Measurements from ENCODE around the gene ZNF207.
"Not testable (repeated sequence)": the region's sequence is repeated elsewhere in the genome, so short reads cannot be mapped to it uniquely, and the experiment has no call there.

Gene ZNF207

GRCh38 chr17:32331243-32332040, 18.5 kb upstream of the ZNF207 start:
- DNase-seq, result peak; percentile 92
- in situ Hi-C loops (cut with MboI; ENCODE audit: low pct_unique_long_range_greater_than_20kb, low sequenced_read_pairs), result no loop called here

- no peak for DNase-seq
- in situ Hi-C loops (cut with MboI; ENCODE audit: low pct_unique_long_range_greater_than_20kb, low sequenced_read_pairs), result no loop called here
These were observed 16.8 kb upstream of the ZNF207 start for GRCh38 chr17:32333187-32333586.

DNA sequence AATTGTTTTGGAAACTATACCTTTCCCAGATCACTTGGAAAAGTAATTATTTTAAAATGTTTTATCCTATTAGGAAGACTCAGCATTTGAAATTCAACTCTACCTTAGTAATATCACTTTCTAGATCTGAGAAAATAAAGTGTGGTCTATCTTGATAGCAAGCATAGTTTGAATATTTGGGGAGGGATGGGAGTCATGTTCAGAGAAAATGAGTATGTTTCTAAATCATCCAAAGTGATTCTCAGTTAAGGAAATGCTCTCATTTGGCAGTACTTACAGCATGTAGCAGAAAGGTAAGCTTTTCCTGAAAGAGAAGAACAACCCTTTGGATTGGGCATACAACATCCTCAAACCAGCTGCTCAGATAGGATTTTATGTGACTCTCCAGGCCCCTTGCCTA, 14.9 kb upstream of the ZNF207 start:
- no peak for DNase-seq
- in situ Hi-C loops (cut with MboI; ENCODE audit: low pct_unique_long_range_greater_than_20kb, low sequenced_read_pairs), result no loop called here

DNA sequence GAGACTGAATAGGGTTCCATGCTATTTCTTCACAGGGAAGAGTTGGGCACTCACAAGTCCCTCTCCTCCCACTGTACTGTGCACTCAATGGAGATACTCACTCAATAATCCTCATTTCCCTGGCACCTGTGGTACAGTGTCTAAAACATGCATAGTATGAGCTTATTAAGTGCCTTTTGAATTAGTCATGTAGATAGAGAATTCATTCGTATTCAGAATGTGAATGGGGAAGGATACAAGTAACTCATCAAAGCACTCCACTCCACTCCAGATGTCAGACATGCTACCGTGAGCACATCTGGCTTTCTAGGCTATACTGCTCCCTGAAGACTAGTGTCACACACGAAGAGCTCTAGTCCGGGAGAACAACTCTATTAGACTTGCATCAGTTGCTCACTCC, 14.3 kb upstream of the ZNF207 start:
- DNase-seq, result no peak
- in situ Hi-C loops (cut with MboI; ENCODE audit: low pct_unique_long_range_greater_than_20kb, low sequenced_read_pairs), result no loop called here

GRCh38 chr17:32341141-32341856, 8.7 kb upstream of the ZNF207 start:
- DNase-seq, result peak; percentile 56

GRCh38 chr17:32341857-32342602, 7.9 kb upstream of the ZNF207 start, which contains the start of gene C17orf75:
Gene C17orf75 (minus strand): TSS chr17:32342173. CDS start chr17:32342139, 34 bp downstream.
- peak; percentile 85 for DNase-seq
- in situ Hi-C loops (cut with MboI; ENCODE audit: low pct_unique_long_range_greater_than_20kb, low sequenced_read_pairs), result no loop called here

More at GRCh38 chr17:32341141-32341856, 8.7 kb upstream of the ZNF207 start:
- in situ Hi-C loops (cut with MboI; ENCODE audit: low pct_unique_long_range_greater_than_20kb, low sequenced_read_pairs), result no loop called here

DNA sequence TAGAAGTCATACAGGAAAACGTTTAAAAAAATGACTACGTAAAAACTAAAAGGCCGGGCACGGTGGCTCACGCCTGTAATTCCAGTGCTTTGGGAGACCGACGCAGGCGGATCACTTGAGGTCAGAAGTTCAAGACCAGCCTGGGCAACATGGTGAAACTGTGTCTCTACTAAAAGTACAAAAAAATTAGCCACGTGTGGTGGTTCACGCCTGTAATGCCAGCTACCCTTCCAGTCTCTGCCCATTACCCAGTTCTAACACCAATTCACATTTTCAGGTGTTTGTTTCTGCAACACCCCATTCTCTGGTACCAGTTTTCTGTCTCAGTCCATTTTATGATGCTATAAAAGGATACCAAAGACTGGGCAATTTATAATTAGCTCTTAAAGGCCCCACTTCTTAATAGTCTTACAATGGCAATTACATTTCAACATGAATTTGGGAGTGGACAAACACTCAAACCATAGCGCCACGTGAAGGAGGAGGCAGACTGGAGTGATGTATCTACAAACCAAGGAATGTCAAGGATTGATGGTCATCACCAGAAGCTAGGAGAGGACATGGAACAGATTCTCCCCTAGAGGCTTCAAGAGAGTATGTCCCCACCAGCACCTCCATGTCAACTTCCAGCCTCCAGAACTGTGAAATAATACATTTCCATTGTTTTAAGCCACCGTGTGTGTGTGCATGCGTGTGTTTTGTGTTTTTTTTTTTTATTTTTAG, 7.2 kb upstream of the ZNF207 start:
- in situ Hi-C loops (cut with MboI; ENCODE audit: low pct_unique_long_range_greater_than_20kb, low sequenced_read_pairs), result no loop called here
- no peak for DNase-seq

GRCh38 chr17:32345951-32346600, 3.9 kb upstream of the ZNF207 start:
- in situ Hi-C loops (cut with MboI; ENCODE audit: low pct_unique_long_range_greater_than_20kb, low sequenced_read_pairs), result no loop called here

DNA sequence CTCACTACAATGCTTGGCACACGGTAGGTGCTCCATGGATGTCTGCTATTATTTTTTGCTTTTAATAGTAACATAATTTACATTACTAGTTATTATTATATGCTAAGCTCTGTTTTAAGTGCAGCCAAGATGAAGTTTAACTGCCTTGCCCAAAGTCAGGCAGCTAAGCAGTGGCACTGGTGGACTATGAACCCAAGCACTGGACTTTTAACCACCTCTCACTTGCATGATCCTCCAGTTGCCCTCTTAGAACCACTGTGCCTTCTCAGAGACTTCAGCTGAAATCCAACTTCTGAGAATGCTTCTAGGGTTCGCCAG, 1.5 kb upstream of the ZNF207 start:
- no peak for DNase-seq
- in situ Hi-C loops (cut with MboI; ENCODE audit: low pct_unique_long_range_greater_than_20kb, low sequenced_read_pairs), result no loop called here

More at GRCh38 chr17:32345951-32346600, 3.9 kb upstream of the ZNF207 start:
- no peak for DNase-seq

DNA sequence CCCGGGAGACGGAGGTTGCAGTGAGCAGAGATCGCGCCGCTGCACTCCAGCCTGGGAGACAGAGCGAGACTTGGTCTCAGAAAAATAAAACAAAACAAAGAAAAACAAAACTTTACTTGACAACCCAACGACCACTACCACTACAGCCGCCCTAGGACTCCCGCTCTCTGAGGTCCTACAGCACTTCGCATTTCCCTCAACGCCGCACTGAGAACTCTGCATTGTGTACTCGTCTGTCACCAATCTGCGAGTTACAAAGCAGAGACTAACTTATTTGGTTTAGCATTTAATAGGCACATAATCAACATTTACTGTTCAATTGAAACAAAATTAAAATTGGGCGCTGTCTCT, 479 bp upstream of the ZNF207 start:
- in situ Hi-C loops (cut with MboI; ENCODE audit: low pct_unique_long_range_greater_than_20kb, low sequenced_read_pairs), result no loop called here
- no peak for DNase-seq

GRCh38 chr17:32350666-32351418, 885 bp downstream of the ZNF207 start:
- DNase-seq, result peak; percentile 77
- in situ Hi-C loops (cut with MboI; ENCODE audit: low pct_unique_long_range_greater_than_20kb, low sequenced_read_pairs), result no loop called here

DNA sequence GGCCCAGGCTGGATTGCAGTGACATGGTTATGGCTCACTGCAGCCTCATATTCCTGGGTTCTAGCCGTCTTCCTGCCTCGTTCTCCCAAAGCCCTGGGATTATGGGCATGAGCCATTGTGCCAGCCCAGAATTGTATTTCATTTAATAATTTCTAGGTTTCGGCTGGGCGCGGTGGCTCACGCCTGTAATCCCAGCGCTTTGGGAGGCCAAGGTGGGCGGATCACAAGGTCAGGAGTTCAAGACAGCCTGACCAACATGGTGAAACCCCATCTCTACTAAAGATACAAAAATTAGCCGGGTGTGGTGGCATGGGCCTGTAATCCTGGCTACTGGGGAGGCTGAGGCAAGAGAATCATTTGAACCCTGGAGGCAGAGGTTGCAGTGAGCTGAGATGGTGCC, 2.8 kb downstream of the ZNF207 start:
- DNase-seq; in situ Hi-C loops (cut with MboI; ENCODE audit: low pct_unique_long_range_greater_than_20kb, low sequenced_read_pairs): not testable (repeated sequence)

- in situ Hi-C loops (cut with MboI; ENCODE audit: low pct_unique_long_range_greater_than_20kb, low sequenced_read_pairs), result no loop called here
- DNase-seq, result no peak
These were observed 5.9 kb downstream of the ZNF207 start for GRCh38 chr17:32355649-32356377.

- DNase-seq, result no peak
- in situ Hi-C loops (cut with MboI; ENCODE audit: low pct_unique_long_range_greater_than_20kb, low sequenced_read_pairs), result no loop called here
These were observed 6.4 kb downstream of the ZNF207 start for GRCh38 chr17:32356378-32356743.

DNA sequence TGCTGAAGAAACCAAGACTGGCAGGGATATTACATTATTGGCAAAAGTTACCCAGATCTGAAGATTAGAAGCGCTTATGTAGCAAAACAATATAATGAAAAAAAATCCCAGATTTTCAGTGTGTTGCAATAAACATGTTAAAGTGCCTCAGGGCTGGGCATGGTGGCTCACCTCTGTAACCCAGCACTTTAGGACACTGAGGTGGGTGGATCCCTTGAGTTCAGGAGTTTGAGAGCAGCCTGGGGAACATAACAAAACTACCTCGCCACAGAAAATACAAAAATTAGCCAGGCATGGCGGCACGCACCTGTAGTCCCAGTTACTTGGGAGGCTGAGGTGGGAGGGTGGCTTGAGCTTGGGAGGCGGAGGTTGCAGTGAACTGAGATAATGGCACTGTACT, 6.8 kb downstream of the ZNF207 start:
- in situ Hi-C loops (cut with MboI; ENCODE audit: low pct_unique_long_range_greater_than_20kb, low sequenced_read_pairs), result no loop called here

GRCh38 chr17:32357615-32358014, 7.7 kb downstream of the ZNF207 start:
- in situ Hi-C loops (cut with MboI; ENCODE audit: low pct_unique_long_range_greater_than_20kb, low sequenced_read_pairs), result no loop called here
- no peak for DNase-seq

More for the DNA sequence above, 6.8 kb downstream of the ZNF207 start:
- DNase-seq, result no peak

GRCh38 chr17:32361270-32361669, 11.3 kb downstream of the ZNF207 start:
- no peak for DNase-seq
- in situ Hi-C loops (cut with MboI; ENCODE audit: low pct_unique_long_range_greater_than_20kb, low sequenced_read_pairs), result no loop called here

- in situ Hi-C loops (cut with MboI; ENCODE audit: low pct_unique_long_range_greater_than_20kb, low sequenced_read_pairs), result no loop called here
- DNase-seq, result no peak
These were observed 20.5 kb downstream of the ZNF207 start for GRCh38 chr17:32370426-32370825.
